HG03066 (cell line): ENCODE data around the gene NUB1.

Source experiments
- ATAC-seq: cut with Tn5 transposase; IDR thresholded peaks from one replicate; pipeline ENCODE4 v1.9.1; 2021; ENCODE audit warnings: low read depth; ENCODE audit not compliant: unreplicated experiment

The NUB1 gene

GRCh38 chr7:151374726-151375125 lies 33.1 kb downstream of the NUB1 start:
- ATAC-seq = no peak

DNA sequence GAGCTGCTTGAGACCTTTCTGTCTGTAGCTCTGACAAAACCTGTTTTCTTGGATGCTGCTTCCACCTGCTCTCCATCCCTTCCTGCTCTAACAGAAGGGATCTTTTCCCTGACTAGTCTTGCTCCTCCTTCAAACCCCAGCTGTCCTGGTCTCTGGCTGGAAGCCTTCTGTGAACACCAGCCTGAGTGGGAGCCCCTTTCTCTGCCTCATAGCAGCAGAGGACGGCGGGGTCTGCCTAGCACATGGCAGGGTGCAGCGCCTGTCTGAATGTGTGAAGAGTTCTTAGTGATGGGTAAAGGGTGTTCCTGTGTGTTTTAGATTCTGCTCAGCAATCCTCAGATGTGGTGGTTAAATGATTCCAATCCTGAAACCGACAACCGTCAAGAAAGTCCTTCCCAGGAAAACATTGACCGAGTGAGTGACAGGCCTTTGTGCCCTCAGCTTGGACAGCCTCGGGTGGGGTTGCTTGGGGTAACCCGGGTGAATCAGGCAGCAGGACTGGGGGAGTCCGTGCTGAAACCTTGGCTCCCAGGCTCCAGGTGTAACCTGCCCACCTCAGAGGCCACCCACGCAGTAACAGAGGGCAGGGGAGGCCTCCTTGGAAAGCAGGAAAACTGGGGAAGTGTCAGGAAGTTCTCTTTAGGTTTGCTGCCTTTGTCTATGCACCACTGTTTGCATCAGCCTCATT lies 34.1 kb downstream of the NUB1 start:
- no peak for ATAC-seq

DNA sequence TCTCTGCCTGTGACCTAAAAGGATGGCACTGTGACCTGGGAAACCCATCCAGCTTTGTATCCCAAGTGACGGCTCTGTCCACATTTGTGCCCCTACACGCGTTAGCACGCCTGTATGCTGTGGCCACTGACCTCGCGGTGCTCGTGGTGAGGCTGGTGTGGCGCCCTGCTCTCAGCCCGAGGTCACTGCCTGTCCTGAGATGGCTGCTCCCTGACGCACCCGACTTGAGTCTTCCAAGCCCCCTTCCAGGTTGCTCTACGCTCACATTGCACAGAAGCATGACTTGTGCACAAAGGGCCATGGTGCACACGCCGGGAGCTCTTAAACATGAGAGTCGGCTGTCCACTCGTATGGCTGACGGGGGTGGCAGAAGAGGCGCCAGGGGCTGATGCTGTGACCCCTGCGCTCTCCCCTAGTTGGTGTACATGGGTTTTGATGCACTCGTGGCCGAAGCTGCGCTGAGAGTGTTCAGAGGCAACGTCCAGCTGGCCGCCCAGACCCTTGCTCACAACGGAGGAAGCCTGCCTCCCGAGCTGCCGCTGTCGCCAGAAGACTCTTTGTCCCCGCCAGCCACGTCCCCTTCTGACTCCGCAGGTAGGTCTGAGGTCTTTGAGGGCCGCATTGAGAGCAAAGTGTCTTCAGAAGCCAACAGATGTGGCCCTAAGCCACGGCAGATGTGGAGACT lies 34.7 kb downstream of the NUB1 start:
- no peak for ATAC-seq

DNA sequence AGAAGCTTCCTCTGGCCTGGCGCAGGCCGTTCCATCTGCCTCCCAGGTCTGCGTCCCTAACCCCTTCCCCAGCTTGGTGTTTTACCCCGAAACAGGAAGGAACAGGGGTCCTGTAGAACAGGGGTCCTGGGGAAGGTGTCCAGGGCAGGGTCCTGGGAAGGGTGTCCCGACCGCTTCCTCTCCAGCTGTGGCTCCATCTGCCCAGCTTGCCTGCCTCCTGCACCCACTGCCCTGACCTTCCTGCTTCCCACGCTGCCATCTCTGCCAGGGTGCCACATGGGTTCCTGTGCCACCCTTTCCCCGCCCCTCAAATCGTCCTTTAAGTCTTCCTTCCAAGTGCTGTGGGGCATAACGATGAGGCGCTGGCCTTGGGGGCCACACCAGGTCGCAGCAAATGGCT lies 35.8 kb downstream of the NUB1 start:
- no peak for ATAC-seq

DNA sequence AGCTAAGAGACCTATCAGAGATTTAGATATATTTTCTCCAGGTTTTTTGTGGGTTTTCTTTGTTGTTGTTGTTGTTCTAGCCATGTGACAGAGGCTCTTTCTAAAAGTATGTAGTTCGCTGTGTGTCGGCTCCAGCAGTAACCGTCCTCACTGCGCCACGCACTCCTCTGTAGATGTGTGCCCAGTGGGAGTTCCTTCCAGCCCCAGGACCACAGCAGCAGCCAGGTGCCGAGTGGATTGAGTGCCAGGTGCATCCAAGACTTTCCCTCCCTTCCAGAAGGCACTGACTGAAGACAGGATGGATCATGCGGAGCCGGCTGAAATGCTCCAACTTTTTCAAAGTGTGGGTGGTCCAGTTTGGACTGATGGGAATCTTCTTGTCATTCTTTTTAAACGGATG lies 36.4 kb downstream of the NUB1 start:
- ATAC-seq = no peak

GRCh38 chr7:151378496-151379192 lies 37.0 kb downstream of the NUB1 start:
- no peak for ATAC-seq

- no peak for ATAC-seq
Measured at GRCh38 chr7:151379193-151379520, 37.5 kb downstream of the NUB1 start.

GRCh38 chr7:151379534-151380198 lies 38.1 kb downstream of the NUB1 start:
- no peak for ATAC-seq

- ATAC-seq = no peak
Measured at GRCh38 chr7:151380199-151381097, 38.8 kb downstream of the NUB1 start.

DNA sequence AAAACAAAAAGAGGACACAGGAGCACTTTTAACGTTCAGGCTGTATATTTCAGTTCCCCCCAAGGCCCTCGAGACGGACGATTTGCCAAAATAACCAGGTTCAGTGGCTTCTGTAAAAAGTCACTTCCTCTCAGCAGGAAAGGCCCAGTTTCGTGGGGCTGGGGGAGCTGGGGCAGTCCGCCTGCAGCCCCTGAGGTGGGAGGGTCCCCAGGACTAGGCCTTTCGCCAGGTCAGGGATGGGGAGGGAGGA lies 39.4 kb downstream of the NUB1 start:
- ATAC-seq = no peak

DNA sequence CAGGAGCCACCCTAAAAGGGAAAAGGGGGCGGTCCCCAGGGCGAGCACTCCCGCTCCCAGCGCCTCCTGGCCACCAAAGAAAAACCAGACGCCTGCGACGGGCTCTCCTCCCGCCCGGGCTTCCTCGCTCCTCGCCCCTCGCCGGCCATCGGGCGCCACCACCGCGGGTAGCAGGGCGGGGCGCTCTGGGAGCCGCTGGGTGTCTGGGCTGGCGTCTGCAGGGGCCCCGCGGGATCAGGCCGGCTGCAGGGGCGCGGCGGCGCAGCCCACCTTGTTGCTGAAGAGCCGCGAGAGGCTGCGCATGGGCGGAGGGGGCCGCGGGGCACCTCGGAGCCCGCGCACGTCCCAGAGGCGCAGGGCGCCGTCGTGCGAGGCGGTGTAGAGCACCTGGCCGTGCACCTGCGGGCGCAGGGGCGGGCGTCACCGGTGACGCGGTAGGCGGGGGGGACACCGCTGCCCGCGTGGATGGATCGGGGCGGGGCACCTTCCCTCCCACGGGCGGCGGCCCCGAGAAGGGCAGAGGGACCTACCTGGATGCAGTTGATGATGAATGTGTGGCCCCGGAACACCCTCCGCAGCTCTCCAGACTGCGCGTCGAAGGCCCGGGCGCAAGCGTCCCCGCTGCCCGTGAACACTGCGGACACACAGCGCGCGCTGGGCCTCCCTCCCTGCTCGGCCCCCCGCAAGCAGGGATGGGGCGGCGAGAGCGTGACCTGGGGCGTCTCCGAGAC lies 39.9 kb downstream of the NUB1 start:
- ATAC-seq = no peak

DNA sequence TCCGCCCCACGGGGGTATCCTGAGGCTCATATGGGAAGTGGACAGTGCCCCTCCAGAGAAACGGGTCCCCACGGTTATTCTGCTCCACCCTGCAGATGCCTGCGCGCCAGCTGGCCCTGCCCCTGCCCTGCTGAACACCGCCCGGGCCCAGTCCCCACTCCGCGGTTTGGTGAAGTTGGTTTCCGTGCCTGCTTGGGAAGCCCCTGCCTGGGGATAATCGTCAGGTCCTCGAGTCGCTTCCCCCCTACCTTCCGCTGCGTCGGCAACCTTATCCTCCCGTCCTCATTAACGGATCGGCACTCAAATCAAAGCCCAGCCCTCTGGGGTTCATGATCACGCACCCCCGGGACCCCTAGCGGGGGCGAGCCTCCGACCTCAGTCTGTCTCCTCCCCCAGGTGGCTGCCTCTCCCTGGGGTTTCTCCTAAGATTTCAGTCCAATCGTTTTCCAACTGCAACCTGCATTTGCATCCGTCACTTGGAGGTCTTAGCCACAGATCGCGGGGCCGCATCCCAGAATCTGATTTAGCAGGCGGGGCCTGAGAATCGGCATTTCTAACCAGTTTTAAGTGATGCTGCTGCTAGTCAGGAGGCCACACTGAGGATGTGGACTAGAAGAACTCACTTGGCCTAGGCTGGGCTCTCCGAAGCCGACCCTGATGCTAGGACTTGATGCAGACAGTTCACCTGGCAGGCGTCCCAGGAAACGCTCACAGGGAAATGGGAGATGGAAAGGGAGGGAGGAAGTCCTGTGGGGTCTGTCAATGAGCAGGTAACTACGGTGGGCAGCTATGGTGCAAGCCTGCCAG lies 40.7 kb downstream of the NUB1 start:
- no peak for ATAC-seq

DNA sequence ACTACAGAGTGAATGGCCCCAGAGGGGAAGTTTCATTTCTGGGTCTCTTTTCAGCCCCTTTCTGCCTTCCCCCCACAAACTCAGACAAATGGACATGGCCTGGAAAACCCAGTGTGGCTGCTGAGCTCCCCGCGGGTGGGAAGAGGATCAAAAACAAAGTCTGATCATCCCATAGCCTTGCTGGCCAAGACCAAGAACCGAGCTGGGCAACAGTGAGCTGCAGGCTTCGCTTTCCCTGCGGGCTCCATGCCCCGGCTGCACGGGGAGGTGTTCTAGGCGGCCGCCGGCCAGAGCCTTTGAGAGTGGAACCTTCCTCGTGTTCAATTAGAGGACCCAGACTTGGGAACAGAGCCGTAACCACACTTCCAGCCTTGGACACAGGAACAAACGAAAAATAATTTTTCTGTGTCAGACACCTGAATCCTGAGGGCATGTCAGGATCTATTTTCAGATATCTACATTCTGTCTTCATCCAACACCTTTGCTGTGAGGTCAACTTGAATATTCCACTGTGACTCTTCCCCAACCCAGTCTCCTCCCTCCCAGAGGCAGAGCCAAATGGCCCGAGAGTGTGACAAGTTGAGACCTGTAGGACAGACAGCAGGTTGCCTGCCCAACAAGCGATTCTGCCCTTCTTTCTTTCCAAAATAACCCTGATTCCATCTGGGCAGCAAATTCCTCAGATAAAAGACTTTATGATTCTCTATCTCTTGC lies 42.2 kb downstream of the NUB1 start:
- no peak for ATAC-seq

- no peak for ATAC-seq
Measured at GRCh38 chr7:151384352-151384697, 42.7 kb downstream of the NUB1 start.

DNA sequence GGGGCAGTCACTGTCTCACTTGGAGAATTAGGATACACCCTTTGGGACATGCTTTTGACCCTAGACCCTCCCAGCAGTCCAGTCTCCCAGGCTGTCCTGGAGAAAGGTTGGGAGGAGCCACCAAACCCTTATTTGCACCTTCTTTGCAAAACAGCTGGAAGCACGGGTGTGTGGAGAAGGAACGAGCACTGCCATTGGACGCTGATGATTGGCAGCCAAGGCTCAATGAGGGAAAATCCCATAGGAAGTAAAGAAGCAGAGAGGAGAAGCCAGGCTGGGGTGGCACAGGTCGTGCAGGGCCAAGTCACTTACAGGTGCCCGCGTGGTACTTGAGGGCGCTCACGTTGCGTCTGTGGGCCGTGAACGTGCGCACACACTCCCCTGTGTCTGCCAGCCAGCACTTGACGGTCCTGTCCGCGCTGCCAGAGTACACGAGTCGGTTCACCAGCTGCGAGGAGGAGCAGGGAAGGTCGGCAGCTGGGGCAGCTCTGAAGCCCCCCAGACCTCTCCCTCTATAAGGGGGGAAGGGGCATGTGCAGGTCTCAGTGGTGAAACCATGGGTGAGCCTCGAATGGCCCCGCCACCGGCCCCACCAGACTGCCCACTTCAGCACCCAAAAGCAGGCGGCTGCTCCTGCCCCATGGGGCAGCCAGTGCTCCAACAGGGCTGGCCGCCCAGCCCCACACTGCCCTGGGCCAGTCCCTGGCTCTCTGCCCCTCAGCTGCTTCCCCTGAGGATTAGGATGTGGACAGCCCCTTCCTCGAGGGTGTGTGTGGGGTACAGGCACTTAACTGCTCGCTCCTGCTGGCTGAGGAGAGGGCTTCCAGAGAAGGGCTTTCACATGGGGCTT lies 43.4 kb downstream of the NUB1 start:
- ATAC-seq = no peak

- ATAC-seq = no peak
Measured at GRCh38 chr7:151385626-151386300, 44.2 kb downstream of the NUB1 start.
